SHP77 treated with DMSO at 0.1 percent for 48 hours (cell line): ENCODE results near the gene CCDC12.

Experiments
- DNase-seq: peaks from one replicate; lab custom pipeline; 2025; lab: John Stamatoyannopoulos, UW

The CCDC12 gene

DNA sequence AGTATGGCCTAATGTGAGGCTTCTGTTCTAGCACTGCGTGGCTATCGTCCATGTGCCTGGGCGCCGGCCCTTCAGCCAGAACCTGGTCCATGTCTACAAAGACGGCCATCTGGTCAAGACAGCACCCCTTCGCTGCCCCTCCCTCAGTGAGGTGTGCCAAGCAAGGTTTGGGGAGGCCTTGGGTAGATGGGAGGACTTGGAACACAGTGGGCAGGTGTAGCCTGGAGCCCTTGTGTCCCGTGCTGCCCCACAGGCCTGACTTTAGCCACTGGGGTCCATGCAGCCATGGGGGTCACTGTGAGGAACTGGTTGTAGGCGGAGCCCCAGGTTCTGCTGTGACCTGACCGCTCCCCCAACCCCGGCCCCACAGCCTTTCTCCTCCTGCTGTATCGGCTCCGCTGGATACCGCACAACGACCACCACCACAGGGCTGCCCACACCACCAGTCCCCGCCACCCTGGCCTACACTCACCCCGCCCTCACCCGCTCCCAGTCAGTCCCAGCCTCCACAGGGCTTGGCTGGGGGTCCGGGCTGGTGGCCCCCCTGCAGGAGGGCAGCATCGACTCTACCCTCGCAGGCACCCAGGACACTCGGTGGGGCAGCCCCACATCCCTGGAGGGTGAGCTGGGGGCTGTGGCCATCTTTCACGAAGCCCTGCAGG lies 19.5 kb upstream of the CCDC12 start:
- DNase-seq = no peak

DNA sequence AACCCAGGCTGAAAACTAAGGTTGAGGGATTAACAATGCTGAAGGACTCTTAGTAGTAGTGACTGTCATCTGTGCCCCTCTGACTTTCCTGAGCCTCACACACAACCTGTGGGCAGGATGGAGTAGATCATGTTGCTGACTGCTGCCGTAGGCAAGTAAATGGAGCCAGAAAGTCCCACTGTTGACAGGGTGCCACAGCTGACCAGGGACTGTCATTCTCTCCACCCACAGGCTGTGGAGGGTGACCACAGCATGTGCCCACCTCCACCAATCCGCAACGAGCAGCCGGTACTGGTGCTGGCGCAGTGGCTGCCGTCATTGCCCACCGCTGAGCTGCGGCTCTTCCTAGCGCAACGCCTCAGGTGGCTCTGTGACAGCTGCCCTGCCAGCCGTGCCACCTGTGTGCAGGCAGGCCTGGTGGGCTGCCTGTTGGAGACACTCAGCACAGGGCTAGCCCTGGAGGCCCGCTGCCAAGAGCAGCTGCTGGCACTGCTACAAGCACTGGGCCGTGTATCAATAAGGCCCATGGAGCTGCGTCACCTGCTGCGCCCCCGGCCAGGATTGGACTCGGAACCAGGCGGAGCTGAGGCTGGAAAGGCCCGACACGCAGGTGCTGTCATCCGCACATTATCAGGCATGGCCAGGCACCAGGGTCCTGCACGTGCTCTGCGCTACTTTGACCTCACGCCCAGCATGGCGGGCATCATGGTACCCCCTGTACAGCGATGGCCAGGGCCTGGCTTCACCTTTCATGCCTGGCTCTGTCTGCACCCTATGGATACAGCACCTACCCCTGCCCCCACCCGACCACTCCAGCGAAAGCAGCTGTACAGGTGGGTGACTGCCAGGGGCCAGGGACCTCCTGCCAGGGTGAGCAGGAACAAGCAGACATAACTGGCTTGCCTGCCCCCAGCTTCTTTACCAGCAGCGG lies 18.5 kb upstream of the CCDC12 start:
- DNase-seq = no peak

DNA sequence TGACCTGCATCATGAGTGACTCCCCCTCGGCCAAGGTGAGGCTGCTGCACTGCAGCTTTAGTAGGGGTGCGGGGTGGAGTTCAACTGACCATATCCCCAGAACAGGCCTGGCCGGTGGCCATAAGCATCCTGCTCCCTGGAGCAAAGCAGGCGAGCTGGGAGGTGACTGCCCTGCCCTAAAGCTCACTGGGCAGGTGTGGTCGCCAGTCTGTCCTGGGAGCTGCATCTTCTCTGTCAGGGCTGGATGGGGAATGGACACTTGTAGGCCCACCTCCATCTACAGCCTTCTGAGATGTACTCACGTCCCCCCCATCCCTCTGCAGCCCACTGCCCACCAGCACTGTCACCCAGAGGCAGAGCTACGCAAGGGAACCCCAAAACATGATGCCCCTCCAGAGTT lies 17.4 kb upstream of the CCDC12 start:
- no peak for DNase-seq

DNA sequence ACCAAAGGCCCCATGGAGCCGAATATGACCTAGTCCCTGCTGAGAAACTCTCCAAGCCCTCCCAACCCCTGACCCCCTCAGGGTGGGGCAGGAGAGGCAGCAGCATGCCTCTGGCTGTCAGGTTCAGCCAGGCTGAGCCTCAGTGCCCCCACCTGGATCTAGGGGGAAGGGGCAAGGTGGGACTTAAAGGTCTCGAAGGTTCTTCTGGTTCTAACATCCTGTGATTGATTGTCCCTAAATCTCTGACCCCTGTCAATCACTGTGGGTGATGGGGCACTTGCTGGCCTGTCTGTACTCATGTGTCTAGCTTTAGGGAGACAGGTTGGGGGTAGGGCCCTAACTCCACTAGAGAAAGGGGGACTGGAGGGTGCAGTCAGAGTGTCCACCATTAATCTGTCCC lies 16.7 kb upstream of the CCDC12 start:
- no peak for DNase-seq

DNA sequence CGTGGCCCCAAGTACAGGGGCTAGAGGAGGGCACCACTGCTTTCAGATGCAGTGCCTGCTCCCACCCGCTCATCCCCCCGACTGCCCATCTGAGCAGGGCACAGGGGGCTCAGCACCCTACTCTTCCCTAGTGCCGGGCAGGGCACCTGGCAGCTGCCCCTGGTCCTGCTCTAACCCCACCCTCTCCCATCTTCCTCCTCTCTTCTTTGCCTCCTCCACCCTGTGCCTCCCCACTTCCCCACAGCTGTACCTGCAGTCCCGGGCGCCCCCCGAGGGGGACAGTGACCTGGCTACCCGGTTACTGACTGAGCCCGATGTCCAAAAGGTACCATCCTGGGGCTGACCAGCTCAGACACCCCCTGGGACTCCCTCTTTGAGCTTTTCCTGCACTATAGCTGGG lies 15.7 kb upstream of the CCDC12 start:
- DNase-seq = no peak

DNA sequence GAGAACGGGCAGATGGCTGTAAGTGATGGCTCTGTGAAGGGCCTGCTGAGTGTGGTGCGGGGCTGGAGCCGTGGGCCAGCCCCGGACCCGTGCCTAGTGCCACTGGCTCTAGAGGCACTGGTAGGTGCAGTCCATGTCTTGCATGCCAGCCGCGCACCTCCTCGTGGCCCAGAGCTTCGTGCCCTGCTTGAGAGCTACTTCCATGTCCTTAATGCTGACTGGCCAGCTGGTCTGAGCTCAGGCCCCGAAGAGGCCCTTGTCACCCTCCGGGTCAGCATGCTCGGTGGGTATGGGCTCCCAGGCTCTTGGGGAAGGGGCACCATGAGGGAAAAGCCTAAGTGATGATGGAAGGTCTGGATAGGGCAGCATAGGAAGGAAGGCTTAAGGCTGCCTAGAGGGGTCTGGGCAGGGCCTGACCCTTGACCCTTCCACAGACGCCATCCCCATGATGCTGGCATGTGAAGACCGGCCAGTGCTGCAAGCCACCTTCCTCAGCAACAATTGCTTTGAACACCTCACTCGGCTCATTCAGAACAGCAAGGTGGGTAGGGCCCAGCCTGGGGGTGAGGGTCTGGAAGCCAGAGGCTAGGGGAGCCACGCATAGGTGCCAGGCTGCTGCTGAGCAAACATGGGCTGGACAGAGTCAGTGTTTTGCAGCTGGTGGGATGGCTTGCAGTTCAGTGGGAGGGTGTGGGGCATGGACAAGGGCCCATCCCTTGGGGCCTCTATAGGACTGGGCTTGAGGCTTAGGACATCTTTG lies 15.0 kb upstream of the CCDC12 start:
- DNase-seq = no peak

DNA sequence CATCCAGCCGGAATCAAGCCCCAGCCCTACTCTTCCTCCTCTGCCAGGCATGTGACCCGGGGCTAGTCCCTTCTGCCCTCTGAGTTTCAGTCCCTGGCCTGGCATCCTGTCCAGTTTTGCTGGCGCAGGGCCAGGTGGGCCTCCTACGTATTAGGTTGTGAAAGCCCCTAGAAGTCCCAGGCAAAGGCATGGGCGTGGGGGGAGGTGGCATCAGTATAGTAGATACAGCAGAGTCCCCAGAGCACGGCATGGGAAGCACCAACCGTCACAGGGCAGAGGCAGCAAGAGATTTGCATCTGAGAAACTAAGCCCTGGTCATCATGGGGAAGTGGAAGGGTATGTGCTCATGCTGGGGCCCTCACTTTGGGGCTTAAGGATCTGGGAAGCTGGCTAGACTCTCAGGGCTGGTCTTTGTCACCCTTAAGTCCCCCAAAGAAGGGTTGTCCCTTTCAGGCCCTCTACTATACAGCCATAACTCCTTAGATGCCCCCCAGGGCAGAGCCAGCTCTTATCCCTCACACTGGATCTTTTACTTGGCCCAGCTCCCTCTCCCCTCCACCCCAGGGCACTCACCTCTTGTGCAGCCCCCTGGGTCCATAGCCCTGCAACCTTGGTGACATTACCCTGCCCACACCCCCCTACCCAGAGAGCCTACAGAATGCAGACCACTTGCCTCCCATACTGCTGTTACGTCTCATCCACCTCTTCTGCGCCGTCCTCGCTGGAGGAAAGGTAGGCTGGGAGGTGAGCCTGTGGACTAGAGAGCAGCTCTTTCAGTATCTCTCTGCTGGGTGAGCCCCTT lies 14.2 kb upstream of the CCDC12 start:
- DNase-seq = no peak

DNA sequence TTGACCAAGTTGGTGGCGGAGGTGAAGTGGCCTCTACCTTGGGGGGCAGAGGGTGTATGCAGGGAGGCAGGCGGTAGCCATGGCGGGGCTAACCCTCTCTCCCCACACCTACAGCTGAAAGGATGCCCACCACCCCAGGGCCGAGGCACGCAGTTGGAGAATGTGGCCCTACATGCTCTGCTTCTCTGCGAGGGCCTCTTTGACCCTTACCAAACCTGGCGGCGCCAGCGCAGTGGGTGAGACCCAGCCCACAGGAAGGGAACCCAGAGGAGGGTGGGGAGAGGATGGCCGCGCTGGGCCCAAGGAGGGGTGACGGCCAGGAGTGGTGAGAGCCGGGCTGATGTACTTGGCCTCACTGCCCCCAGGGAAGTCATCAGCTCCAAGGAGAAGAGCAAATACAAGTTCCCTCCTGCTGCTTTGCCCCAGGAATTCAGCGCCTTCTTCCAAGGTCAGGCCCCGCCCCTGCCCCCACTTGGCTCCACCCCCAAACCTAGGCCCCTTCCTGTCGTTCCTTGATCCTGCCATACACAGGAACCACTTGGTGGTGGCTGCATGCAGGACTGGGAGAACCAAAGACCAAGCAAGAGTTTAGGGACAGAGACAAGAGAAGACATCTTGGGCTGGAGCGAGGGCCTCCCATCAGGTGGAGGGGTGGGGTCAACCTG lies 12.7 kb upstream of the CCDC12 start:
- no peak for DNase-seq

DNA sequence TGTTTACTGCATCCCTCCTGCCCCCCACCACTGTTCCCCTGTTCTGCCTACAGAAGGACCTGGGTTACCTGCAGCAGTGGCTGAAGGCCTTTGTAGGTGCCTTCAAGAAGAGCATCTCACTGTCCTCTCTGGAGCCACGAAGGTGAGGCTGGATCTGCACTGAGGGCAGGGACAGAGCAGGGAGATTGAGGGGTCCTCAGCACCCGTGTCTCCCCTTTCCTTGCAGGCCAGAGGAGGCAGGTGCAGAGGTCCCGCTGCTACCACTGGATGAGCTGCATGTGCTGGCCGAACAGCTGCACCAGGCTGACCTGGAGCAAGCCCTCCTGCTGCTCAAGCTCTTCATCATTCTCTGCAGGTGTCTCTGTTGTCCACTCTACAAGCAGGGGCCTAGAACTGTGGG lies 12.1 kb upstream of the CCDC12 start:
- DNase-seq = no peak

DNA sequence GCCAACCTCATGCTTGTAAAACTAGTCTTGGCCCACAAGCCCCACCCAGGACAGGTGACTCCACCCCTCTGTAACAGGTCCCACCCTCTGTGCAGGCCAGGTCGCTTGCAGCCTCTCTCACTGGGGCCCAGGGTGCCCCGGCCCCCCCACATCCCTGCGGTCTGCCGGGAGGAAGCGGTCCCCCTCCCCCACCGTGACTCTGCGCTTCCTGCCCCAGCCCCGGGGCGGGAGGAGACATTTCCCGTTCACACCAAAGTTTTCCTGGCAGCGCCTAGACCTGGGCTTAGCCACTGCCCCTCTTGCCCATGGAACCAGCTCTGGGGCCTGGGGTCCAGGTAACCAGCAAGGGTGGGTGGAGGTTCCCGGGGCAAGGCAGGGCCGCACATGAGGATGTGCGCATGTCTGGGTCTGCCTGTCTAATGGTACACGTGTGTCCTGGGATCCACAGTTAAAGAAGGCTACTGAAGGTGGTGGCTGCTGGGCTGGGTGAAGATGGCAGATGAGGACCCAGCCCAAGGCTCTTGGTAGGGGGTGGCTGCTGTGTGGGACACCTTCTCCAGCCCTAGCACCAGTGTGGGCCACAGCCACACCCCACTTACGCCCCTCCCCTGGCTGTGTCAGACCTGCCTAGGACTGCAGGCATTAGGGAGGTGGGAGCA lies 11.3 kb upstream of the CCDC12 start:
- no peak for DNase-seq

DNA sequence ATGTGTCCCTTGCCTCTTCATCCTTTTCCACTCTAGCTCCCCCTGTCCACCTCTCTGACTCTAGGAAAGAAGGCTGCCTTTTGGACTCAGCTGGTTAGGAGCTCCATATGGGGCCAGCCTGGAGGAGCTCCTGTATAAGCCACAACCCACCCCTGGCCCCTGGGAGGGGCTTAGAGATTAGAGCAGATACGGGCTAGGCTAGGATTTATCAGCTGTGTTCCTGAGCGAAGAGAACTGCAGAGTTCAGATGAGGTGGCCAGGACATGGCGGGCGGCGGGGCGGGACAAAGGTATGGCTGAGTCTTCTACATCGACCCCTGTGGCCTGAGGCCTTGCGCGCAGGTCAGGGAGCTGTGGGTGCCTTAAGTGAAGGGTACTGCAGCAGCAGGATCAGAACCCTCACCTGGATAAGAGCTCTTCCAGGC lies 10.8 kb upstream of the CCDC12 start:
- no peak for DNase-seq

DNA sequence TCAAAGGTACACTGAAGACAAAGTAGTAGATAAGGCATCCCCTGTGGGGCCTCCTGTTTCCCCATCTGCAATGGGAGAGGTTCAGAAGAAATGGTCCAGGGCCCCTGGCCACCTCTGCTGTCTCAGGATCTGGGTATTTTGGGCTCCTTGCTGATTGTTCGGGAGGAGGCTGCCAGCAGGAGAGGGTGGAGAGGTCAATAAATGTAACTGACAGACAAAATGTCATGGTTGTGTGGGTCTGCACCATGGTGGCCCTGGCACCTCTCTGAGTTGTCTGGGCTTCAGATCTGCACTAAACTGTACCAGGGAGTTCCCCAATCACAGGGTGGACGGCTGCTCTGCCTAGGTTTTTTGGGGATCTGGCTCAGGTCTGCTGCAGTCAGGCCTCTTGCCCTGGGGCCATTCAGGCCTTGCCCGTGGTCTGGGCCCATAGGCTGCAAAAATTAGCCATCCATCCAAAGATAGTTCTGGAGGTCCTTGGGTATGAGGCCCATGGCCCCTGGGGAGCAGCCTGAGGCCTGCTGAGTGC lies 10.3 kb upstream of the CCDC12 start:
- DNase-seq = no peak

DNA sequence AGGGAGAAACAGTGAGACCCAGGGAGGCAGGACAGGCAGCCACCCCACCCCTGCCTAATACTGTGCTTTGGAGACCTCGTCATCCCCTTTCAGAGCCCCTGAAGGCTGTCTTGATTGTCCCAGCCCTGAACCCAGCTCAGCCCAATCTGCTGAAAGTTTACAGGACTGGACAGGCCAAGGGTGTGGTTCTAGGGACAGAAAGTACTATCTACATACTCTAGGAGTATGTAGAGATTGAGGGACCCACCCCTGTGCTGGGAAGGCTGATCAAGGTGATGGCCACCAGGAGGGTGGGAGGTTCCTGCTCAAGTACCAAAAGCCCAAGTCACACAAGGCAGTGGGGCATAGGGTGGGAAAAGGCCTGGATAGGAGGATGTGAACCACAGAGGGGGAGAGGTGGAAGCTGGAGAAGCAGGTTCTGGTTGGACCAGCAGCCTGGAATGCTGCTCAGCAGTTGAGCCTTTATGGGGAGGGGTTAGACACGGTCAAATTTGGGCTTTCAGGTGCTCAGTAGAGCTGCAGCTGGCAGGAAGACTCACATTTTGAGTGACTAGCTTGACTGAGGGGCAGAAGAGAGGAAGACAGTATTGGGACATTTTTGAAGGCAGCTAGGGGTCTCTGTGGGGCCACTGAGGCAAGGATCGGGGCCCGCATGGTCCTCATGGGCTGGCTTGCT lies 9.6 kb upstream of the CCDC12 start:
- no peak for DNase-seq

DNA sequence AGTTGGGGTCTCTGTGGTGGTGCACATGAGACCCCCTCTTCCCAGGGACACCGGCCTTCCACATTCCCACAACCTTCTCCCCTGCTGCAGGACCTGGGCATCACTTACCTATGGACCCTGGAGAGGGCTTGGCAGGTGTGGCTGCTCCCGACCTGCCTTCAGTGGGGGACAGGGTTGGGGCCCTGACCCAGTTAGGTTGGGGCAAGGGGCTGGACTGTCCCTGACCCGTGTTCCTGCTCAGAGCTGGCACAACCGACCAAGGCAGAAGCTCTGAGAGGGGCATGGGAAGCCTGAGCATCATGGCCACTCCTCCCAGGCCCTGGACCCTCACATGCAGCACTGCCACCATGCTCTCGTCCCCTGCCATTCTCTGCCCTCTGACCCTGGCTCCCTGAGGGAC lies 9.0 kb upstream of the CCDC12 start:
- no peak for DNase-seq

DNA sequence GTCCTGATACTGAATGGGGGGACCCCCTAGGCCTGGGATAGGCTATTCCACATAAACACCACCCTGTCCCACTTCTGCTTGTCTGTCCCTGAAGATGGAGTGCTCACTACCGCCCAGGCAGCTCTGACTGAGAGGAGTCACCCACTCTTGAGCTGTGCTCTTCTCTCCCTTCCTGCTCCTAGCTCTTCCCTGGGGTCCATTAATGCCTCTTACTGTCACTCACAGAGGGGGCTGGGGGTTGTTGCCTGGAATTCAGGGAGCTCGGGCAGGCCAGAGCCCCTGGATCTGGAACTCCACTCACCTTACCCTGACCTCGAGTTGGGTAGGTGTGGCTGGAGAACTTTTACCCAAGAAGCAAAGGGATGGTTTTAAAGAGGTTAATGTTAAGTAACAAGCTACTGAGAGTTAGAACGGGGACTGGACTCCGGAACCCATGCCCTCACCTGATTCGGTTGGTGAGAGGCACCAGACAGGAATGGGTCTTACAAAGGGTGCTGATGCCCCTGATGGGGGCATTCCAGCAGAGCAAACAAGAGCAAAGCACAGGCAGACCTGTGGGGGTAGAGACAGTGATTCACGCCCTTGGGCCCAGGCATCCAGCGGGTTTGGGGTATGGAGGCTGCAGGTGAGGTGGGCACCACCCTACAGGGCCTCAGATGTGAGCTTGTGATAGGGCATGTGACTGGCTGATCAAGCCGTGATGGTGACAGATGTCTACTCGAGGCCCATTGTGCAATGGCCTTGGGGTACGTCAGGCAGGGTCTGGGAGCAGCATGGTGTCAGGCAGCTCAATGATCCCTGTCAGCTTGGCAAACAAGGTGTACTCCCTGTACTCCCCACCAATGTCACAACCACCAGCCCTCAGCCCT lies 8.3 kb upstream of the CCDC12 start:
- DNase-seq = no peak

DNA sequence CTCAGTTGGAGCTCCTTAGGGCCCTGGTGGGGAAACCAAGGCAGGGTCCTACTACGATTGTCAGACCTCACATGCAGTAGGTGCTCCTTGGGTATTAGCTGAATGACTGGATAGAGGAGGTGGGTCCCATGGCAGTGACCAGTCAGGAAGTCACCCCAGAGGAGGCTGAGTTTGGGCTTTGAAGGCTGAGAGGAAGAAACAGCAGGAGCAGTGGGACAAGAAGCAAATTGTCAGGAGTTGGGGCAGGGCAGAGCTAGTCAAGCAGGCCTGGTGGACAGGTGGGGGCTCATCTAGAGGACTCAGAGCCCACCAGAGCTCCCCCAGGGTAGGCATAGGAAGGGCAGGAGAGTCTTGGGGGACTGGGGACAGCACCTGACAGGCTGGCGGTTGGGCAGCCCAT lies 6.0 kb upstream of the CCDC12 start:
- no peak for DNase-seq

DNA sequence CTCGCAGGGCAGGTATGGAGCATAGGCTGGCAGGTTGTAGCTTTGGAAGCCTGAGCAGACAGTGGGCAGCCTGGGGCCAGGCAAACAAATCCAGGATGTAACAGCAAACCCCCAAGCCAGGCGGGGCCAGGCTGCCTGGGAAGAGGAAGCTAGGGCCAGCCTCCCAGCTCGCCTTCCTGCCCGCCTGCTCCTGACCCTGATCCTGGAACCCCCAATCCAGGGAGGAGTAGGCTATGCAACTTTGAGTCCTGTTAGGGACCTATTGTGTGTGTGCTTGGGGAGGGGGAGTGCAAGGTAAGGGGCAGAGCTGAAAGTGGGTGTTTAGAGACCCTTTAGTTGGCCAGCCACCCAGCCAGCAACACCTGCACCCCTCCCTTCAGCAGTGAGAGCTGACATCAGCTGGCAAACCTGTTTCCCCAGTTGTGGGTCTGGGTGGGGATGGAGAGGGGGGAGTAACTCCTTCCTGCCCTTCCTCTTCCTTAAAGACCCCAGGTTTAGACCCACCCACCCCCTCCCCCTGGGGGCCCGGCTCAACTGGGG lies 5.5 kb upstream of the CCDC12 start:
- DNase-seq = no peak

DNA sequence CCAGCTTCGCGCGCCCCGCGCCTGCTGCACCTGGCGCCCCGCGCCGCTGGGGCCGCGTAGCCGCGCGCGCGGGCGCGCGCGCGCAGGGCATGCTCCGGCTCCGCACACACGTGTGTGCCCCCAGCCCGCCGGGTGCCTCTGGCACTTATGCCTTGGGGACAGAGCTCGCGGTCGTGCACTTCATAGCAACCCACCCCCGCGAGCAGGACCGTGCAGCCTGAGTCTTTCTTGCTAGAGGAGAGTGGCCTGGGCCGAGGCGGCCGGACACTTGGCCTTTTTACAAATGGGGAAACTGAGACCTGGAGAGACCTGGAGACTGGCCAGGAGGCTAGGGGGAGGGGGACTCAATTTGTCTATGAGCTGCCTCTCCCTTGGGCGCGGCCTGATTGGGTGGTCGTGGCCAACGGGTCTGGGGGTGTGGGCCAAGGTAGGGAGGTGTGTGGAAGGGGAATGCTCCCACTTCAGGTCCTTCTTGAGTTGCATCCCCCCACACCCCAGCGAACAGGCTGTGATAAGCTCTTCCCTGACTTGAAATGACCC lies 3.5 kb upstream of the CCDC12 start:
- no peak for DNase-seq
